Calu3 (cell line): ENCODE results near the gene CCL19. TPM values are rescaled to one million over a fixed set of nuclear protein-coding genes. Genes with fewer than 3 reads are reported as not detected.

ENCODE experiments used
- BruUV-seq: library from RNA; stranded (reverse); fragments of 400-500 nt; replicated peaks from 2 replicates; lab custom pipeline; 2021; lab: Mats Ljungman, UMichigan
- CTCF ChIA-PET: fragments of 300-600 bp; sonication (Branson Sonifier 250); formaldehyde crosslinking; loops from one replicate; lab custom pipeline; 2022; ENCODE audit warnings: antibody characterized with exemption; lab: Charles Lee
- DNase-seq: peaks from one replicate; pipeline ENCODE4 v3.0.0; 2022
- H3K27ac Mint-ChIP-seq: one replicate; pipeline ENCODE4 v1.8.0; 2022; ENCODE audit warnings: mixed read lengths; ENCODE audit not compliant: unreplicated experiment
- H3K27me3 Mint-ChIP-seq: one replicate; pipeline ENCODE4 v1.8.0; 2022; ENCODE audit warnings: mixed read lengths; ENCODE audit not compliant: unreplicated experiment
- H3K36me3 Mint-ChIP-seq: one replicate; pipeline ENCODE4 v1.8.0; 2022; ENCODE audit warnings: mild to moderate bottlenecking, moderate library complexity, mixed read lengths; ENCODE audit not compliant: insufficient read depth, unreplicated experiment
- H3K4me1 Mint-ChIP-seq: one replicate; pipeline ENCODE4 v1.8.0; 2022; ENCODE audit warnings: mild to moderate bottlenecking, low read depth, mixed read lengths; ENCODE audit not compliant: unreplicated experiment
- H3K4me3 Mint-ChIP-seq: one replicate; pipeline ENCODE4 v1.8.0; 2022; ENCODE audit warnings: mild to moderate bottlenecking, low read depth, moderate library complexity, mixed read lengths; ENCODE audit not compliant: unreplicated experiment
- H3K9me3 Mint-ChIP-seq: one replicate; pipeline ENCODE4 v1.8.0; 2022; ENCODE audit warnings: low read depth, mixed read lengths; ENCODE audit not compliant: unreplicated experiment
- CTCF ChIP-seq: fragments of 200-600 bp; IDR thresholded peaks from one replicate; pipeline ENCODE4 v1.8.0; 2022; ENCODE audit warnings: antibody characterized with exemption; ENCODE audit not compliant: unreplicated experiment
- intact Hi-C: fragments of 100-400 bp; cut with micrococcal nuclease; formaldehyde crosslinking; loops from one replicate; pipeline ENCODE4 v1.10.0; 2022; ENCODE audit not compliant: unreplicated experiment
- total RNA-seq: library from RNA; stranded (reverse); gene quantifications from 2 replicates; pipeline ENCODE4 v1.2.3, GENCODE V29; 2022

Gene CCL19
- total RNA-seq, 1 experiment from 2014 or later = not detected

DNA sequence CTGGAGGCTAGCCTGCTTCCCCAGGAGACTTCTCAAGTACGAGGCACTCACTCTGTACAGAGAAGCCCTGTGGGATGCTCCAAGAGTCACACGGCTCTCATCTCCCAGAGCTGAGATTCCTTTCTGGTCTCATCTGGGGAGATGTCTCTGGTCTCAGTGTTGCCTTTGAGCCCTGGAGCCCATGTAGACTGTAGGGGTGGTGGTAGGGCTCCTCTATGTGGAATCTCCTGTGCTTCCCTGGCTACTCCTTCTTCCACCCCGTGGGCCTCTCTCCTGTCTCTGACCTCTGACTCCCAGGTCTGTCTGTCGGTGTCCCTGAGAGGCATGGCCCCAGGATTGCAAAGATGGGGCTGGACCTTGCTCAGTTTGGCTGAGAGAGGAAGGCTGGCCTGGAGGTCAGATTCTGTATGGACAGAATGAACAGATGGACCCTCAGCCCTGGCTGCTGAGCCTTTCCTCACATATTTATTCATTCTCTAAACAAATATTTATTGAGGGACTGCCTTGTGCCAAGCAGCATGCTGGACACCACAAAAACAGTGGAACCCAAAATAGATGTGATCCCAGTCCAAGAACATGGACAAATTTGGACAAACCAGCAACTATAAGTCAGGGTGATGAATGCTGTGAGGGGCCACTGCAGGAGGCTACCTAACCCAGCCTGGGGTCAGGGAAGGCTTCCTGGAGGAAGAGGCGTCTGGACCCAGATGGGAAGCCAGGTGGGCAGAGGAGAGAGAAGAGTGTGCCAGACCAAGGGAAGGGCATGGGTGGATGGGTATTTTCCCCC lies 2.6 kb downstream of the CCL19 start:
- DNase-seq = no peak
- no peaks in the 10 kb centered on the region for H3K4me1 Mint-ChIP-seq
- peaks cover 87% of the 10 kb centered on the region for H3K27me3 Mint-ChIP-seq
- BruUV-seq = no TSS peak
- H3K36me3 Mint-ChIP-seq = no peaks in the 10 kb centered on the region
- intact Hi-C loops = no loop called here
- H3K27ac Mint-ChIP-seq = no peak overlapping the region
- no peak overlapping the region for H3K4me3 Mint-ChIP-seq
- TF ChIP-seq CTCF = no peak
- no peaks in the 10 kb centered on the region for H3K9me3 Mint-ChIP-seq
- CTCF ChIA-PET = no interaction called here

DNA sequence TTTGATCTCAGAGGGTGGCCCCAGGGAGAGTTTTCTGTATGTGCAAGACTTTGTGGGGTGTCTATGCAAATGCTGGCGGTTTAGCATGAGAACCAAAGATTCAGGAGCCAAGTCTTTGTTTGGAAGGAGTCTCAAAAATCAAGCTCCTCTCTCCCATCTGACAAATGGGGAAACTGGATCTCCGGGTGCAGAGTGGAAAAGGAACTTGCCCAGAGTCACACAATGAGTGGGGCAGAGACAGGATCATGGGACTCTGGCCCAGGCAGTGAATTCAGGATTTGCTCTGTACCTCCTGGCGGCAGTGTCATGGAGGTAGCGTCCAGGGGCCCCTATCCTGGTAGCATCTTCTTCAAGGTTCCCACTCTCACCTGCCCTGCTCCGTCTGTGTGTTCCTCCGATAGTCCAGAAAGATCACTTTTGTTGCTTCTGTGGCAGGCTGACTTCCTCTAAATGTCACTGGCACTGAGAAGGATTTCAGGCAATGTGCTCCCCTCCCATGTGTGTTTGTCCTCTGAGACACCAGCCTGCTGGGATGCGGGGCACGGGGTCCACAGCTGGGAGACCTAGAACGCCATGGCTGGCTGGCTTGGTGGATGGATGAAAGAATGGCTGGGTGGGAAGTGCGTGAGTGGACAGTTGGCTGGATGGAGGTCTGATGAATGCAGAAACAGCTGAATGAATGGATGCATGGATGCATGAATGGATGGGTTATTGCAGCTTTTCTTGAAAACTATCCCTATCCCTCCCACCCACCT lies 3.6 kb downstream of the CCL19 start:
- CTCF ChIA-PET = no interaction called here
- Mint-ChIP-seq H3K9me3 (no peaks in the 10 kb centered on the region), H3K4me1 (no peaks in the 10 kb centered on the region), H3K36me3 (no peaks in the 10 kb centered on the region), H3K4me3 (no peak overlapping the region), H3K27me3 (peaks cover 78% of the 10 kb centered on the region), H3K27ac (no peak overlapping the region)
- TF ChIP-seq CTCF = no peak
- no peak for DNase-seq
- intact Hi-C loops = no loop called here
- BruUV-seq = no TSS peak

- no TSS peak for BruUV-seq
- H3K27ac Mint-ChIP-seq = no peak overlapping the region
- DNase-seq = no peak
- H3K4me3 Mint-ChIP-seq = no peak overlapping the region
- H3K9me3 Mint-ChIP-seq = no peaks in the 10 kb centered on the region
- H3K4me1 Mint-ChIP-seq = no peaks in the 10 kb centered on the region
- peaks cover 78% of the 10 kb centered on the region for H3K27me3 Mint-ChIP-seq
- TF ChIP-seq CTCF = no peak
- intact Hi-C loops = no loop called here
- no peaks in the 10 kb centered on the region for H3K36me3 Mint-ChIP-seq
- CTCF ChIA-PET = no interaction called here
Observed at GRCh38 chr9:34686732-34687131, 4.3 kb downstream of the CCL19 start.

DNA sequence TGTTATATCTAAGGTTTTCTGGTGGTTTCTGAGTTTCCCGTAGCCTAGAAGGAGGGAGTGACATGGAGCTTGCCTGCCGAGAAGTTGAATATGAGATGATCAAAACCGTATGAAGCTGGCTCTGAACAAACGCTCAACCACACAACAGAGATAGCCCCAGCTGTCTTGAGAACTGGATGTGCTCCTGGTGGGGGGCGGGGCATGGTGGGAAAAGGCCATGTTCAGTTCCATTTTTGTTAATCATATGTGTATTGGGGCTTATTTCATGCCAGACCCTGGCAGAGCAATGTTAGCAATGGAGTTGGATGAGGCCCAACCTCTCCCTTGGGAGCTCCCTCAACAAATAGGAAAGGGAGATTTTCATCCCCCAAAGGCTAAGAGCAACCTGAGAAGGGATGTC lies 4.8 kb downstream of the CCL19 start:
- Mint-ChIP-seq H3K27me3 (peaks cover 75% of the 10 kb centered on the region), H3K4me3 (no peak overlapping the region), H3K27ac (no peak overlapping the region), H3K9me3 (no peaks in the 10 kb centered on the region), H3K36me3 (no peaks in the 10 kb centered on the region), H3K4me1 (no peaks in the 10 kb centered on the region)
- BruUV-seq = no TSS peak
- TF ChIP-seq CTCF = no peak
- CTCF ChIA-PET = no interaction called here
- no peak for DNase-seq
- intact Hi-C loops = no loop called here
